Lower lobe of right lung (tissue), 2 donors: ENCODE results near the gene CDKN3. TPM values are rescaled to one million over a fixed set of nuclear protein-coding genes. Genes with fewer than 3 reads are reported as not detected.

Experiments used
- ATAC-seq, 2 donors: fragments of 200-7000 bp; cut with Tn5 transposase; one replicate each; pipeline ENCODE4 v1.9.1; 2020 to 2022; ENCODE audit warnings: mild to moderate bottlenecking in 2 of 2, moderate library complexity in 2 of 2
- DNase-seq: peaks from one replicate; pipeline ENCODE4 v3.0.0-alpha.2; 2020
- H3K27ac ChIP-seq: fragments of 200-600 bp; one replicate; pipeline ENCODE4 v1.8.0; 2022
- H3K27me3 ChIP-seq: fragments of 200-600 bp; one replicate; pipeline ENCODE4 v1.8.0; 2022; ENCODE audit warnings: low read depth
- H3K36me3 ChIP-seq: fragments of 200-600 bp; one replicate; pipeline ENCODE4 v1.8.0; 2022; ENCODE audit warnings: mild to moderate bottlenecking
- H3K4me1 ChIP-seq: fragments of 200-600 bp; one replicate; pipeline ENCODE4 v1.8.0; 2022
- H3K4me3 ChIP-seq: fragments of 200-600 bp; one replicate; pipeline ENCODE4 v1.8.0; 2022; ENCODE audit warnings: mild to moderate bottlenecking
- H3K9me3 ChIP-seq: fragments of 200-600 bp; one replicate; pipeline ENCODE4 v1.8.0; 2022
- intact Hi-C: fragments of 100-400 bp; cut with DNase I; formaldehyde crosslinking; loops from one replicate; pipeline ENCODE4 v1.11.0; 2022
- total RNA-seq: library from RNA; stranded (reverse); fragmentation: NEBNext Ultra II Directional; extraction: Animal tissue kit (Norgen Biotek cat#: 25700); gene quantifications from one replicate; pipeline ENCODE4 v1.2.1, GENCODE V29; 2021
- TF ChIP-seq, protein P1 (sequence below): fragments of 200-600 bp; IDR thresholded peaks from one replicate; pipeline ENCODE4 v1.8.0; 2022; ENCODE audit warnings: antibody characterized with exemption, mild to moderate bottlenecking
- donor health status: DM: no; HTN: yes; CAD: no; lungs with severe emphysema.

Gene CDKN3
- total RNA-seq, 1 donor from 2014 or later = 1.9 TPM

DNA sequence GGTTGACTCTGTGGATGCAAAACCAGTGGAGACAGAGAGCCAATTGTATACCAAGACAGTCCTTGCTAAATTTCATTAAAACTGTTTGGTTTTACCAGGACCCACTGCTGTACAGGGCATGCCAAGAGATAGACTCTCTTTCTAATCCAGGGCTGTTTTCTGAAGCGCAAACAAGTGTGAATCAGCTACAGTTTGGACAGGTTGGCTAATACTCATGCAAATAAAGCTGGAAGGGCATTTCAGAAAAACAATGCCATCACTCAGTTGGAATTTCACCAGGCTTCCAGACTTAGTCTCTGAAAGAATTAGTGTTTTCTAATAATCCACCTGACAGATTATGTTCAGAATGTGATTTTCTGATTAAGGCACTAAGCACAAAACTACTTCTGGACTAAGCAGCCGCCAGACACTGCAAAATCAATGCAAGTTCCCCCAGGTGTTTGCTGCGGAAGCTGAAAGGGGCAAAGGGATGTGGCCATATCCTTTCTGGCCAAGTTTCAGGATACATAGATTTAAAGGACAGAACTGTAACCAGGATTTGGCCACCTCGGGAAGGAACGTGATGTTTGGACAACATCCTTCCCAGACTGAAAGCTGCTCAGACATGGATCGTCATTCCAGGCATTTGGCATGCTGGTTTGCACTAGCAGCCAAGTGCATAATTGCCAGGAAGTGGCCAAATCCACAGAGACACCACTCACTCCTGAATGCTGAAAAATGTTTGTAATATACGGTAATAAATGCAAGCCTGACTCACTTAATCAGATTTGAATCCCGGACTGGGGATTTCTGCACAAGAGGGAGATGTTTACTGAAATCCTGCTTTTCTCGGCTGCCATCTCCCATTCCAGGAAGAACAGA is 32.0 kb upstream of the CDKN3 start:
- Histone ChIP-seq H3K4me3 (no peak overlapping the region), H3K36me3 (no peaks in the 10 kb centered on the region), H3K27ac (no peak overlapping the region), H3K27me3 (no peaks in the 10 kb centered on the region), H3K9me3 (no peaks in the 10 kb centered on the region), H3K4me1 (peaks cover 46% of the 10 kb centered on the region)
- DNase-seq (no peak), ATAC-seq (peak in 1 of 2 donors; percentile 32)
- intact Hi-C loops = no loop called here
- TF ChIP-seq, protein P1, sequence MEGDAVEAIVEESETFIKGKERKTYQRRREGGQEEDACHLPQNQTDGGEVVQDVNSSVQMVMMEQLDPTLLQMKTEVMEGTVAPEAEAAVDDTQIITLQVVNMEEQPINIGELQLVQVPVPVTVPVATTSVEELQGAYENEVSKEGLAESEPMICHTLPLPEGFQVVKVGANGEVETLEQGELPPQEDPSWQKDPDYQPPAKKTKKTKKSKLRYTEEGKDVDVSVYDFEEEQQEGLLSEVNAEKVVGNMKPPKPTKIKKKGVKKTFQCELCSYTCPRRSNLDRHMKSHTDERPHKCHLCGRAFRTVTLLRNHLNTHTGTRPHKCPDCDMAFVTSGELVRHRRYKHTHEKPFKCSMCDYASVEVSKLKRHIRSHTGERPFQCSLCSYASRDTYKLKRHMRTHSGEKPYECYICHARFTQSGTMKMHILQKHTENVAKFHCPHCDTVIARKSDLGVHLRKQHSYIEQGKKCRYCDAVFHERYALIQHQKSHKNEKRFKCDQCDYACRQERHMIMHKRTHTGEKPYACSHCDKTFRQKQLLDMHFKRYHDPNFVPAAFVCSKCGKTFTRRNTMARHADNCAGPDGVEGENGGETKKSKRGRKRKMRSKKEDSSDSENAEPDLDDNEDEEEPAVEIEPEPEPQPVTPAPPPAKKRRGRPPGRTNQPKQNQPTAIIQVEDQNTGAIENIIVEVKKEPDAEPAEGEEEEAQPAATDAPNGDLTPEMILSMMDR = no peak

DNA sequence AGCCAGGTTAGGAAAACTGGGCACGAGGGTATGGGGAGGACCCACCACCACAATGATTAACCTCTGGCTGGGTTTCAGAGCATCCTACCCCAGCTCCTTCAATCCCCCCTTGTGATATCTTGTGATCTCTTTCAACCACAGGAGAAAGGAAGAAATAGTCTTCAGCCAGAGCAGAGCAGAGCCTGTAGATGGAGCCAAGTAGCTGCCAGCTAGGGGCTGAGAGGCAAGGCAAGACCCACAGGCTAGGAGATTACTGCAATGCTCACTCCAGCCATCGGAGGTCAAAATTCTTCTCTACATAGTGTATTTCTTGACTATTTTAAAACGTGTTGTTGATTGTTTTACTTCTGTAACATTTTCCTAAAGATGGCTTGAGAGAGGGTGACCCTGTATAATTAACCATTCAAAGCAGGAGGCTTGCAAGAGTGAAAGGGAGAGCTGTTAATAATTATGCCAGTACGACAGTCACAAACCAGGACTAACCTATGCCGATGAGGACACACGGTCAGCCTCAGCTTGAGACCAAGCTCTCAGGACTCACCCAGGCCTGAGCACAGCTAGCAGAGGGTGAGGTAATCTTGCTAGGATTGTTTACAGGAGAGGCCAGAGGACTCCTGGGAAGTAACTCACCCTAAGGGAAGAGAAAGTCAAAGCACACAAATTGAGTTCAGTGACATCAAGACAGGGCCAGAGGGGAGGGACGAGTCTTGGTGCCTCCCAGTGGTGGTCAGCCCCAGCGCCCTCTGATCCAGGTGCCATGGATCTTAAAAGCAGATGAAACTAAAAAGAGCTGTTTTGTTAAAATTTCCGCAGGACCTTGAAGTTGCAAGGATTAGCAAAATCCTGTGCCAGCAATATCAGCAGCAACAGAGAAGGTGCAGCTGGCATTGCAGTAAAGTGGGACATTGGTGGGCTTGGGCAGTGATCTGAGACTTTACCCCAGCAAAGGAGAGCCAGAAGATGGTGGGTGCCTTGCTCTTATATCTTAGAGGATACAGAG is 29.8 kb upstream of the CDKN3 start:
- Histone ChIP-seq H3K4me3 (no peak overlapping the region), H3K36me3 (no peaks in the 10 kb centered on the region), H3K4me1 (peaks cover 46% of the 10 kb centered on the region), H3K27me3 (no peaks in the 10 kb centered on the region), H3K27ac (peak overlapping the region; percentile 54), H3K9me3 (no peaks in the 10 kb centered on the region)
- peak; percentile 69 to 75 for ATAC-seq
- no peak for DNase-seq
- intact Hi-C loops = no loop called here
- TF ChIP-seq, protein P1 = peak; percentile 48

DNA sequence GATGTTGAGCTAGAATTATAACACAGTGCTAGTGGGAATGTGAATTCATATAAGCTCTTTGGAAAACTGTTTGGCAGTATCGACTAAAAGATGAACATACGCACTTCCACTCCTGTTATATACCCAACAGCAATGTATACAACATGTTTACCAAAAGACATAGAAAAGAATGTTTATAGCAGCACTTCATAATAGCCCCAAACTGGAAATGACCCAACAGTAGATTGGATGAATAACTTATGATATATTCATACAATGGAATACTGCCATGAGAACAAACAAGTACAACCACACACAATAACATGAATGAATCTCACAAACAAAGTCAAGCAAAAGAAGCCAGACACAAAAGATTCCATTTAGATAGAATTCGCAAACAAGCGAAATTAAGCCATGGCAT is 28.5 kb upstream of the CDKN3 start:
- no peaks in the 10 kb centered on the region for H3K9me3 ChIP-seq
- H3K36me3 ChIP-seq = no peaks in the 10 kb centered on the region
- intact Hi-C loops = no loop called here
- H3K27me3 ChIP-seq = no peaks in the 10 kb centered on the region
- no peak overlapping the region for H3K4me3 ChIP-seq
- DNase-seq (no peak), ATAC-seq (no peak)
- no peak overlapping the region for H3K27ac ChIP-seq
- TF ChIP-seq, protein P1 = no peak
- H3K4me1 ChIP-seq = peaks cover 39% of the 10 kb centered on the region

DNA sequence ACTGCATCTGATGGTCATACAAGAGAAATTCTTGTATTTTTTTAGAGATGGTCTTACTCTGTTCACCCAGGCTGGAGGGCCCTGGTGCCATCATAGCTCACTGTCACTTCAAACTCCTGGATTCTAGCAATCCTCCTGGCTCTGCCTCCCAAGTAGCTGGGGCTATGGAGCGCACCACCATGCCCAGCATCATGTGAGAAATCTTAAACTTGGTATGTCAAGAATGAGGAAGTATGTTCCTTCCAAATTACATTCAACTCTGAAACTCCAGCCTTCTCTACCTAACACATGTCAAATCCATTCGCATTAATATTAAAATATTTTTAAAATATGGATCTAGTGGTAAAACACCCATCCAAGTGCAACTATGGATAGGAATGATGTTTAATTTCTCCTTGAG is 27.5 kb upstream of the CDKN3 start:
- intact Hi-C loops = no loop called here
- Histone ChIP-seq H3K27ac (no peak overlapping the region), H3K4me3 (no peak overlapping the region), H3K27me3 (no peaks in the 10 kb centered on the region), H3K4me1 (peaks cover 31% of the 10 kb centered on the region), H3K36me3 (no peaks in the 10 kb centered on the region), H3K9me3 (no peaks in the 10 kb centered on the region)
- TF ChIP-seq, protein P1 = no peak
- ATAC-seq = no peak
- no peak for DNase-seq

DNA sequence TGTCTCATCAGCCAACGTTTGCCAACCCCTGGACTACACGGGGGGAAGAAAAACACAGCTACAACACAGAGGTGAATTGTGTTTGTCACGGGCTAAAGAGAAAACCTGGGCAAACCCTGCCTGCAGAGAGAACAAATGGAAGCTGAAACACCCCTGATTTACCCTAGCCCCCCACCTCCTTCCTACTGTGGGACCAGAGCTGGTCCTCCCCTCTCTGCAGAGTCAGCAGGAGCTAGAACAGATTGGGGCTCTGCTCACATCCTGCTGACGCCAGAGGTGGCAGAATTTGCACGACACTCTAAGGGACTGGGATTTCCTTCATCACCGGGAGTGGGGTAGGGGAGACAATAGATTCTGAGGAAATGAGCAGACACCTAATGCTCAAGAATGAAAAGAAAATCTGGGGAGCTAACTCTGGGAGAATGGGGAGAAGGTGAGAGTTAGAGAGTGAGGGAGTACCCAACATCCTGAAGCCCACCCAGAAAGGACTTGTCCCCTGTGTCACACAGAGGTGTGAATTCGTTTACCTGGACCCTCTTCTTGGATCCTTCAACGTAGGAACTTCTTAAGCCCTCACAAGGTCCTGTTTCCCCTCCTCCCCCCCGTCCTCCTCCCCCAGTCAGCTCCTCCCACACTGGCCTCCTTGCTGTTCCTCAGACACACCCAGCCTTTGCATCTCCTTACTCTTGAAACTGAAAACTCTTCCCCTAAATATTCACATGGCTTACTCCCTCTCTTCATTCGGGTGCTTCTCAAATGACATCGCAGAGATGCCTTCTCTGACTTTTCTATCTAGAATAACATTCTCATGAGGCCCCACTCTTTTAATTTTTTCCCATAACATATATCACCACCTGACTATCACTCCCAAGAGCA is 26.2 kb upstream of the CDKN3 start:
- DNase-seq = no peak
- Histone ChIP-seq H3K27ac (no peak overlapping the region), H3K4me3 (no peak overlapping the region), H3K36me3 (no peaks in the 10 kb centered on the region), H3K27me3 (no peaks in the 10 kb centered on the region), H3K9me3 (no peaks in the 10 kb centered on the region), H3K4me1 (peaks cover 22% of the 10 kb centered on the region)
- ATAC-seq = no peak
- TF ChIP-seq, protein P1 = no peak
- intact Hi-C loops = no loop called here
